B cell (primary cell): Measurements from ENCODE around the gene BLTP2. TPM values are rescaled to one million over a fixed set of nuclear protein-coding genes. Genes with fewer than 3 reads are reported as not detected.

Source experiments
- ATAC-seq: fragments of 200-7000 bp; cut with Tn5 transposase; one replicate; pipeline ENCODE4 v1.10.0; 2021; ENCODE audit warnings: low read depth, mild to moderate bottlenecking, moderate number of reproducible peaks, moderate library complexity
- CTCF ChIA-PET: fragments of 350-600 bp; sonication (Branson Sonifier 250); formaldehyde crosslinking; loops from one replicate; lab custom pipeline; 2021; ENCODE audit warnings: antibody characterized with exemption, inconsistent platforms; lab: Charles Lee
- POLR2A ChIA-PET: fragments of 350-600 bp; sonication (Branson Sonifier 250); formaldehyde crosslinking; loops from one replicate; lab custom pipeline; 2021; ENCODE audit warnings: antibody characterized with exemption; lab: Charles Lee
- DNase-seq: peaks from one replicate; pipeline ENCODE4 v3.0.0; 2013
- H2AFZ ChIP-seq: 2 replicates; pipeline ENCODE4 v1.6.1; 2012; ENCODE audit warnings: mild to moderate bottlenecking, low read depth, low read length; ENCODE audit not compliant: insufficient read depth, poor library complexity, severe bottlenecking
- H3K27ac ChIP-seq, 2 donors: 1 replicate in 1 of 2; 2 replicates in 1 of 2; pipeline ENCODE4 v1.5.1; 2012 to 2013; ENCODE audit warnings: low read length in 2 of 2, mild to moderate bottlenecking in 2 of 2, moderate library complexity in 1 of 2
- H3K27me3 ChIP-seq, 4 experiments: fragments of 200-600 bp in 1 of 4; sonication (generic) in 1 of 4; replicated peaks in 1 of 4; 1 replicate in 2 of 4; 2 replicates in 2 of 4; pipeline versions ENCODE4 v1.6.1 to v1.7.0; 2013 to 2016; ENCODE audit warnings: low read length in 3 of 4, mild to moderate bottlenecking in 2 of 4, mixed read lengths in 1 of 4, moderate library complexity in 1 of 4; ENCODE audit not compliant: insufficient read depth in 4 of 4, control insufficient read depth in 3 of 4; ENCODE audit errors: control extremely low read depth in 1 of 4
- H3K36me3 ChIP-seq, 2 experiments: replicated peaks in 1 of 2; 1 replicate in 1 of 2; 2 replicates in 1 of 2; pipeline versions ENCODE4 v1.6.1 to v1.7.1; 2013; ENCODE audit warnings: low read length in 1 of 2; ENCODE audit not compliant: insufficient read depth in 2 of 2, control insufficient read depth in 1 of 2; ENCODE audit errors: control extremely low read depth in 1 of 2, extremely low read depth in 1 of 2
- H3K4me1 ChIP-seq, 2 donors: fragments of 200-600 bp in 1 of 2; sonication (generic) in 1 of 2; 1 replicate in 1 of 2; 2 replicates in 1 of 2; pipeline versions ENCODE4 v1.5.1 to v1.6.1; 2013 to 2017; ENCODE audit warnings: low read length in 2 of 2; ENCODE audit not compliant: control insufficient read depth in 2 of 2, insufficient read depth in 2 of 2
- H3K4me2 ChIP-seq: replicated peaks from 2 replicates; pipeline ENCODE3; 2012; ENCODE audit warnings: mild to moderate bottlenecking, low read depth, low read length; ENCODE audit not compliant: poor library complexity, severe bottlenecking
- H3K4me3 ChIP-seq, 5 experiments: fragments of 200-600 bp in 1 of 5; sonication (generic) in 1 of 5; 1 replicate in 3 of 5; 2 replicates in 2 of 5; pipeline versions ENCODE4 v1.5.1 to v1.7.0; 2011 to 2016; ENCODE audit warnings: low read length in 4 of 5, mild to moderate bottlenecking in 4 of 5, low read depth in 2 of 5, control low read depth in 1 of 5, moderate library complexity in 1 of 5; ENCODE audit not compliant: insufficient read depth in 1 of 5; ENCODE audit errors: control extremely low read depth in 1 of 5, extremely low read depth in 1 of 5
- H3K79me2 ChIP-seq: fragments of 200-600 bp; sonication (generic); one replicate; pipeline ENCODE4 v1.6.0; 2016; ENCODE audit warnings: low read length; ENCODE audit not compliant: control insufficient read depth, insufficient read depth
- H3K9ac ChIP-seq: fragments of 200-600 bp; sonication (generic); 2 replicates; pipeline ENCODE4 v1.6.1; 2017; ENCODE audit warnings: mild to moderate bottlenecking, low read length, moderate library complexity
- H3K9me3 ChIP-seq, 3 donors: one replicate each; pipeline versions ENCODE4 v1.6.1 to v1.7.1; 2013; ENCODE audit warnings: low read length in 2 of 3; ENCODE audit not compliant: control insufficient read depth in 2 of 3, insufficient read depth in 1 of 3; ENCODE audit errors: control extremely low read depth in 1 of 3
- H4K20me1 ChIP-seq: 2 replicates; pipeline ENCODE4 v1.6.0; 2012; ENCODE audit warnings: mild to moderate bottlenecking, low read length; ENCODE audit not compliant: insufficient read depth, control insufficient read depth, poor library complexity, severe bottlenecking
- H3K27ac Mint-ChIP-seq: one replicate; pipeline ENCODE4 v1.8.0; 2021; ENCODE audit warnings: mixed read lengths
- H3K27me3 Mint-ChIP-seq: one replicate; pipeline ENCODE4 v1.8.0; 2021; ENCODE audit warnings: mixed read lengths
- H3K4me1 Mint-ChIP-seq: one replicate; pipeline ENCODE4 v1.8.0; 2021; ENCODE audit warnings: mixed read lengths
- H3K4me3 Mint-ChIP-seq: one replicate; pipeline ENCODE4 v1.8.0; 2021; ENCODE audit warnings: mixed read lengths
- H3K9me3 Mint-ChIP-seq: one replicate; pipeline ENCODE4 v1.8.0; 2022; ENCODE audit warnings: mixed read lengths; ENCODE audit not compliant: insufficient read depth
- EZH2 ChIP-seq: IDR thresholded peaks from 2 replicates; pipeline ENCODE4 v1.6.1; 2012; ENCODE audit warnings: borderline replicate concordance, low read depth, mild to moderate bottlenecking, moderate library complexity, low read length; ENCODE audit not compliant: insufficient read depth, poor library complexity, severe bottlenecking
- WGBS: methylation state at CpG from one replicate; pipeline ENCODE4 v1.1.5; 2013; ENCODE audit warnings: missing lambda C conversion rate; ENCODE audit not compliant: insufficient coverage; 5-methylcytosine and 5-hydroxymethylcytosine counted together
- intact Hi-C: fragments of 100-400 bp; cut with micrococcal nuclease; formaldehyde crosslinking; loops from one replicate; pipeline ENCODE4 v1.10.0; 2022
- polyA plus RNA-seq: library from polyadenylated mRNA; depleted of rRNA; stranded (reverse); fragments of >200 nt; gene quantifications from 2 replicates; pipeline ENCODE4 v1.2.3, GENCODE V29; 2012
- total RNA-seq, 2 donors: library from RNA; stranded (reverse); fragments of 120-200 nt in 1 of 2; gene quantifications; 1 replicate in 1 of 2; 2 replicates in 1 of 2; pipeline versions ENCODE4 v1.2.3 to v1.2.4, GENCODE V29; 2013 to 2022
- TF ChIP-seq, protein P1 (sequence below): fragments of 200-600 bp; IDR thresholded peaks from one replicate; pipeline ENCODE4 v1.8.0; 2022; ENCODE audit warnings: antibody characterized with exemption, mild to moderate bottlenecking

Gene BLTP2
- total and polyA plus RNA-seq, 2 donors (not counting 1 experiment from before 2014, with no cell fraction given): 45.9 to 156 TPM

DNA sequence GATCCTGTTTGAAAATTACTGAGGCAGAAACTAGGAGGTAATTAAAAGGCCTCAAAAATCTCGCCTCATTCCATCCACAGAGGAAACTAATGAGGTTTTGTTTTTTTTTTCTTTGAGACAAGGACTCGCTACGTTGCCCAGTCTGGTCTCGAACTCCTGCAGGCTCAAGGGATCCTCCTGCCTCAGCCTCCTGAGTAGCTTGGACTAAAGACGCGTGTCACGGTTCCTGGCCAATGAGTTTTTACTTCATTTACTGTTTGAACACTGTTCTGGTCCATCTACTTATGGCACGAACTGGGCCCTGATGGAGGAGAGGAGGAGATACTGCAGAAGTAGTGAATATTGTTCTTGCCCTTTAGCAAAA, 600 bp upstream of the BLTP2 start:
- Histone ChIP-seq H3K4me3 (peak overlapping the region; percentile 31 to 93 (median 70)), H3K36me3 (peaks cover 7 to 39% of the 10 kb centered on the region in 2 experiments), H3K79me2 (peaks cover 57% of the 10 kb centered on the region), H3K9ac (peak overlapping the region; percentile 85), H3K27ac (peak overlapping the region; percentile 90 to 94), H3K9me3 (no peaks in the 10 kb centered on the region), H3K4me1 (peaks cover 32 to 37% of the 10 kb centered on the region in 2 donors), H3K27me3 (no peaks in the 10 kb centered on the region), H4K20me1 (peaks cover 12% of the 10 kb centered on the region), H3K4me2 (peak overlapping the region; percentile 91), H2AFZ (peak overlapping the region; percentile 85)
- H3K27ac Mint-ChIP-seq: peak overlapping the region; percentile 89
- 41% methylated on average over 3 of the region's 8 CpGs for WGBS
- H3K27me3 Mint-ChIP-seq: no peaks in the 10 kb centered on the region
- intact Hi-C loops: loop anchor here (1.0 to 10.0 kb wide), 9 partner anchors 17 to 919 kb away; partner anchors contain the start of genes ABHD15, DHRS13, NUFIP2 and PROCA1
- CTCF ChIA-PET: interaction anchor here (1.1 to 4.3 kb wide), 9 partner anchors 16 to 471 kb away, joined by 3 to 59 read pairs (median 6); partner anchors contain the start of genes SDF2, SUPT6H and TLCD1
- POLR2A ChIA-PET: interaction anchor here (0.6 to 4.3 kb wide), 13 partner anchors 16 to 1101 kb away, joined by 3 to 42 read pairs (median 4); partner anchors contain the start of genes NUFIP2, PROCA1, RPL23A and SDF2
- DNase-seq (no peak), ATAC-seq (no peak)
- H3K4me3 Mint-ChIP-seq: peak overlapping the region; percentile 97
- no peaks in the 10 kb centered on the region for H3K9me3 Mint-ChIP-seq
- TF ChIP-seq EZH2: no peak
- TF ChIP-seq, protein P1, sequence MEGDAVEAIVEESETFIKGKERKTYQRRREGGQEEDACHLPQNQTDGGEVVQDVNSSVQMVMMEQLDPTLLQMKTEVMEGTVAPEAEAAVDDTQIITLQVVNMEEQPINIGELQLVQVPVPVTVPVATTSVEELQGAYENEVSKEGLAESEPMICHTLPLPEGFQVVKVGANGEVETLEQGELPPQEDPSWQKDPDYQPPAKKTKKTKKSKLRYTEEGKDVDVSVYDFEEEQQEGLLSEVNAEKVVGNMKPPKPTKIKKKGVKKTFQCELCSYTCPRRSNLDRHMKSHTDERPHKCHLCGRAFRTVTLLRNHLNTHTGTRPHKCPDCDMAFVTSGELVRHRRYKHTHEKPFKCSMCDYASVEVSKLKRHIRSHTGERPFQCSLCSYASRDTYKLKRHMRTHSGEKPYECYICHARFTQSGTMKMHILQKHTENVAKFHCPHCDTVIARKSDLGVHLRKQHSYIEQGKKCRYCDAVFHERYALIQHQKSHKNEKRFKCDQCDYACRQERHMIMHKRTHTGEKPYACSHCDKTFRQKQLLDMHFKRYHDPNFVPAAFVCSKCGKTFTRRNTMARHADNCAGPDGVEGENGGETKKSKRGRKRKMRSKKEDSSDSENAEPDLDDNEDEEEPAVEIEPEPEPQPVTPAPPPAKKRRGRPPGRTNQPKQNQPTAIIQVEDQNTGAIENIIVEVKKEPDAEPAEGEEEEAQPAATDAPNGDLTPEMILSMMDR: no peak
- peaks cover 36% of the 10 kb centered on the region for H3K4me1 Mint-ChIP-seq
